ENCODE measurements around the gene GLYR1. TPM values are rescaled to one million over a fixed set of nuclear protein-coding genes. Genes with fewer than 3 reads are reported as not detected.

Gene GLYR1
- total and polyA plus RNA-seq, 2 donors (not counting 1 experiment from before 2014, with no cell fraction given) = 34.0 to 137 TPM

GRCh38 chr16:4753227-4753626, 93.9 kb downstream of the GLYR1 start:
- TF ChIP-seq EZH2 (IDR thresholded peaks at IDR 0.05; ENCODE audit: borderline replicate concordance, insufficient read depth, low read depth, low read length, poor library complexity, severe bottlenecking) (no peak), CTCF (IDR thresholded peaks at IDR 0.05) (no peak)
- Histone ChIP-seq H3K27ac (ENCODE audit: low read length in 2 of 2) (no peak overlapping the region), H2AFZ (ENCODE audit: insufficient read depth, low read depth, low read length, poor library complexity, severe bottlenecking) (no peak overlapping the region), H3K36me3 (replicated peaks in 1 of 2; ENCODE audit: control extremely low read depth in 1 of 2, control insufficient read depth in 1 of 2, extremely low read depth in 1 of 2, insufficient read depth in 2 of 2, low read length in 1 of 2) (peaks cover 2 to 48% of the 10 kb centered on the region in 2 experiments), H3K4me2 (replicated peaks; ENCODE audit: low read depth, low read length, poor library complexity, severe bottlenecking) (no peak overlapping the region), H3K4me1 (ENCODE audit: control insufficient read depth in 2 of 2, insufficient read depth in 2 of 2, low read length in 2 of 2) (peaks cover 0 to 4% of the 10 kb centered on the region in 2 donors), H3K4me3 (ENCODE audit: control extremely low read depth in 1 of 5, extremely low read depth in 1 of 5, insufficient read depth in 1 of 5, low read depth in 2 of 5, low read length in 4 of 5) (no peak overlapping the region), H3K9me3 (ENCODE audit: control extremely low read depth in 1 of 3, control insufficient read depth in 2 of 3, insufficient read depth in 1 of 3, low read length in 2 of 3) (peaks cover 0 to 6% (median 0%) of the 10 kb centered on the region in 3 donors), H4K20me1 (ENCODE audit: control insufficient read depth, insufficient read depth, low read length, poor library complexity, severe bottlenecking) (peaks cover 4% of the 10 kb centered on the region), H3K9ac (ENCODE audit: low read length) (no peak overlapping the region), H3K79me2 (ENCODE audit: control insufficient read depth, insufficient read depth, low read length) (peaks cover 20% of the 10 kb centered on the region), H3K27me3 (replicated peaks in 1 of 4; ENCODE audit: control extremely low read depth in 1 of 4, control insufficient read depth in 3 of 4, insufficient read depth in 4 of 4, low read length in 3 of 4) (no peaks in the 10 kb centered on the region)
- Mint-ChIP-seq H3K4me3 (no peak overlapping the region), H3K27me3 (no peaks in the 10 kb centered on the region), H3K27ac (no peak overlapping the region), H3K9me3 (ENCODE audit: insufficient read depth) (no peaks in the 10 kb centered on the region), H3K4me1 (peaks cover 6% of the 10 kb centered on the region)
- POLR2A ChIA-PET = no interaction called here
- ATAC-seq (ENCODE audit: low read depth) (no peak), DNase-seq (no peak)
- CTCF ChIA-PET = interaction anchor here (0.6 kb wide), 1 partner anchor 153 kb away, joined by 3 read pairs; no protein-coding TSS in a partner anchor
- intact Hi-C loops (cut with micrococcal nuclease) = no loop called here
- 98% methylated on average over 11 of the region's 11 CpGs for WGBS (ENCODE audit: insufficient coverage)

Small RNA genes within 50 kb of the gene (small RNA-seq; reads per million reads assigned to genes)
- not detected for gene RF00017 (ENCODE audit: insufficient read length, low read depth, low replicate concordance)

Other genes with a start within 250 kb of the GLYR1 start
- gene UBALD1, start 232.4 kb downstream of the GLYR1 start, total RNA-seq = 31.7 and 36.6 TPM in 2 replicates
- gene UBALD1, start 232.4 kb downstream of the GLYR1 start, polyA plus RNA-seq = 25.6 and 35.4 TPM in 2 replicates
- 89.2 and 89.8 TPM in 2 replicates for gene MGRN1, start 222.5 kb downstream of the GLYR1 start, total RNA-seq
- gene MGRN1, start 222.5 kb downstream of the GLYR1 start, polyA plus RNA-seq = 16.5 and 22.7 TPM in 2 replicates
- 38.5 and 43.2 TPM in 2 replicates for gene NUDT16L1, start 153.7 kb downstream of the GLYR1 start, total RNA-seq
- gene NUDT16L1, start 153.7 kb downstream of the GLYR1 start, polyA plus RNA-seq = 47.1 and 59.2 TPM in 2 replicates
- 31.9 and 36.2 TPM in 2 replicates for gene ANKS3, start 113.0 kb downstream of the GLYR1 start, total RNA-seq
- 26.5 and 38.4 TPM in 2 replicates for gene ANKS3, start 113.0 kb downstream of the GLYR1 start, polyA plus RNA-seq
- 0.19 and 0.44 TPM in 2 replicates for gene DNAAF8, start 112.8 kb downstream of the GLYR1 start, total RNA-seq
- gene DNAAF8, start 112.8 kb downstream of the GLYR1 start, polyA plus RNA-seq = 0.09 TPM in 1 of 2 replicates, not detected in the other
- 26.5 and 35.7 TPM in 2 replicates for gene ZNF500, start 80.1 kb downstream of the GLYR1 start, total RNA-seq
- 11.0 and 12.0 TPM in 2 replicates for gene ZNF500, start 80.1 kb downstream of the GLYR1 start, polyA plus RNA-seq
- not detected in 2 replicates for gene SEPTIN12, start 58.9 kb downstream of the GLYR1 start, total RNA-seq
- gene SEPTIN12, start 58.9 kb downstream of the GLYR1 start, polyA plus RNA-seq = 0.07 TPM in 1 of 2 replicates, not detected in the other
- not detected in 2 replicates for gene SMIM22, start 51.9 kb downstream of the GLYR1 start, total RNA-seq
- not detected in 2 replicates for gene SMIM22, start 51.9 kb downstream of the GLYR1 start, polyA plus RNA-seq
- gene ROGDI, start 44.7 kb downstream of the GLYR1 start, total RNA-seq = 9.2 and 10.5 TPM in 2 replicates
- 31.9 and 34.9 TPM in 2 replicates for gene ROGDI, start 44.7 kb downstream of the GLYR1 start, polyA plus RNA-seq
- gene UBN1, start 193 bp upstream of the GLYR1 start, total RNA-seq = 38.1 and 41.9 TPM in 2 replicates
- gene UBN1, start 193 bp upstream of the GLYR1 start, polyA plus RNA-seq = 16.6 and 23.7 TPM in 2 replicates
- not detected in 2 replicates for gene PPL, start 89.9 kb upstream of the GLYR1 start, total RNA-seq
- gene PPL, start 89.9 kb upstream of the GLYR1 start, polyA plus RNA-seq = 0.07 TPM in 1 of 2 replicates, not detected in the other
- not detected in 2 replicates for gene SEC14L5, start 111.0 kb upstream of the GLYR1 start, total RNA-seq
- gene SEC14L5, start 111.0 kb upstream of the GLYR1 start, polyA plus RNA-seq = not detected in 2 replicates
- 38.4 and 43.3 TPM in 2 replicates for gene NAGPA, start 186.6 kb upstream of the GLYR1 start, total RNA-seq
- gene NAGPA, start 186.6 kb upstream of the GLYR1 start, polyA plus RNA-seq = 33.4 and 38.6 TPM in 2 replicates
- not detected in 2 replicates for gene C16orf89, start 218.7 kb upstream of the GLYR1 start, total RNA-seq
- gene C16orf89, start 218.7 kb upstream of the GLYR1 start, polyA plus RNA-seq = not detected in 2 replicates
- 24.2 and 26.3 TPM in 2 replicates for gene ALG1, start 224.6 kb upstream of the GLYR1 start, total RNA-seq
- gene ALG1, start 224.6 kb upstream of the GLYR1 start, polyA plus RNA-seq = 10.8 and 12.2 TPM in 2 replicates

Data from B cell (primary cell).